ENCODE measurements around the gene POLR3K.

GRCh38 chr16:56231-56927 lies 3.0 kb upstream of the POLR3K start:
- TF ChIP-seq EZH2 (IDR thresholded peaks at IDR 0.05; ENCODE audit: borderline replicate concordance, low read length), result no peak
- TF ChIP-seq CTCF (IDR thresholded peaks at IDR 0.05; ENCODE audit: low read length), result no peak

Measured in OCI-LY1 (cell line).